ENCODE results near the gene SIK2.

GRCh38 chr11:111671383-111671782, 69.1 kb downstream of the SIK2 start:
- TF ChIP-seq POLR2AphosphoS5 (IDR thresholded peaks at IDR 0.05; ENCODE audit: low read depth, low read length) (no peak), REST (IDR thresholded peaks at IDR 0.05; ENCODE audit: low read depth) (no peak), CEBPB (IDR thresholded peaks at IDR 0.05; ENCODE audit: low read depth) (no peak), YY1 (IDR thresholded peaks at IDR 0.05; ENCODE audit: extremely low read depth, insufficient replicate concordance, low read depth, low read length) (no peak), CTCF (IDR thresholded peaks at IDR 0.05 in 2 of 3, conservative IDR thresholded peaks at IDR 0.05 in 1 of 3; ENCODE audit: borderline replicate concordance in 1 of 3, insufficient read depth in 1 of 3, low read depth in 2 of 3, low read length in 2 of 3) (no peak), MAX (IDR thresholded peaks at IDR 0.05) (no peak), EZH2 (IDR thresholded peaks at IDR 0.05) (no peak), POLR2A (IDR thresholded peaks at IDR 0.05; ENCODE audit: borderline replicate concordance, extremely low read depth, insufficient read depth, insufficient read length) (no peak), SIN3A (IDR thresholded peaks at IDR 0.05; ENCODE audit: low read depth) (no peak), EGR1 (IDR thresholded peaks at IDR 0.05; ENCODE audit: low read depth) (no peak)
- TF ChIP-seq, protein P1, sequence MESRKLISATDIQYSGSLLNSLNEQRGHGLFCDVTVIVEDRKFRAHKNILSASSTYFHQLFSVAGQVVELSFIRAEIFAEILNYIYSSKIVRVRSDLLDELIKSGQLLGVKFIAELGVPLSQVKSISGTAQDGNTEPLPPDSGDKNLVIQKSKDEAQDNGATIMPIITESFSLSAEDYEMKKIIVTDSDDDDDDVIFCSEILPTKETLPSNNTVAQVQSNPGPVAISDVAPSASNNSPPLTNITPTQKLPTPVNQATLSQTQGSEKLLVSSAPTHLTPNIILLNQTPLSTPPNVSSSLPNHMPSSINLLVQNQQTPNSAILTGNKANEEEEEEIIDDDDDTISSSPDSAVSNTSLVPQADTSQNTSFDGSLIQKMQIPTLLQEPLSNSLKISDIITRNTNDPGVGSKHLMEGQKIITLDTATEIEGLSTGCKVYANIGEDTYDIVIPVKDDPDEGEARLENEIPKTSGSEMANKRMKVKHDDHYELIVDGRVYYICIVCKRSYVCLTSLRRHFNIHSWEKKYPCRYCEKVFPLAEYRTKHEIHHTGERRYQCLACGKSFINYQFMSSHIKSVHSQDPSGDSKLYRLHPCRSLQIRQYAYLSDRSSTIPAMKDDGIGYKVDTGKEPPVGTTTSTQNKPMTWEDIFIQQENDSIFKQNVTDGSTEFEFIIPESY (IDR thresholded peaks at IDR 0.05; ENCODE audit: extremely low read depth, insufficient replicate concordance, low read length) = no peak

All from HCT116 (cell line).